Endothelial cell of umbilical vein (primary cell): ENCODE measurements around the gene PLEKHG3. TPM values are rescaled to one million over a fixed set of nuclear protein-coding genes. Genes with fewer than 3 reads are reported as not detected.

ENCODE experiments used
- BruUV-seq: library from RNA; stranded (reverse); fragments of 400-500 nt; replicated peaks from 2 replicates; lab custom pipeline; 2021; lab: Mats Ljungman, UMichigan
- CTCF ChIA-PET: fragments of 300-600, 350-600 bp; sonication (Branson Sonifier 250); formaldehyde crosslinking; loops from one replicate; lab custom pipeline; 2021; ENCODE audit warnings: antibody characterized with exemption, inconsistent platforms; lab: Charles Lee
- POLR2A ChIA-PET: fragments of 300-600, 350-600 bp; sonication (Branson Sonifier 250); formaldehyde crosslinking; loops from one replicate; lab custom pipeline; 2021; ENCODE audit warnings: antibody characterized with exemption, inconsistent platforms; lab: Charles Lee
- DNase-seq: peaks from one replicate; pipeline ENCODE4 v3.0.0-alpha.2; 2011; ENCODE audit warnings: low read depth, low spot score
- FAIRE-seq: peaks from 2 replicates; lab custom pipeline; 2011; peaks lifted over from hg19 to GRCh38; lab: Jason Lieb, UNC
- H2AFZ ChIP-seq: 2 replicates; pipeline ENCODE4 v1.6.0; 2012; ENCODE audit warnings: low read depth, low read length, control low read depth, inconsistent platforms
- H3K27ac ChIP-seq: 2 replicates; pipeline ENCODE4 v1.5.1; 2011; ENCODE audit warnings: low read depth, mild to moderate bottlenecking, control low read depth, low read length, moderate library complexity; ENCODE audit not compliant: insufficient read depth
- H3K27me3 ChIP-seq, 2 experiments: 2 replicates each; pipeline versions ENCODE4 v1.6.0 to v1.6.1; 2011; ENCODE audit warnings: low read length in 2 of 2, mixed read lengths in 1 of 2; ENCODE audit not compliant: control insufficient read depth in 2 of 2, insufficient read depth in 2 of 2
- H3K36me3 ChIP-seq, 2 experiments: 2 replicates in 1 of 2; 3 replicates in 1 of 2; pipeline ENCODE4 v1.5.1; 2011; ENCODE audit warnings: low read length in 2 of 2, mild to moderate bottlenecking in 1 of 2, moderate library complexity in 1 of 2; ENCODE audit not compliant: control insufficient read depth in 2 of 2, insufficient read depth in 2 of 2; ENCODE audit errors: extremely low read depth in 1 of 2
- H3K4me1 ChIP-seq: 3 replicates; pipeline ENCODE4 v1.5.1; 2011; ENCODE audit warnings: mild to moderate bottlenecking, low read length; ENCODE audit not compliant: control insufficient read depth, insufficient read depth; ENCODE audit errors: extremely low read depth
- H3K4me2 ChIP-seq: 2 replicates; pipeline ENCODE4 v1.6.1; 2011; ENCODE audit warnings: low read length, control low read depth, mixed read lengths; ENCODE audit not compliant: insufficient read depth
- H3K4me3 ChIP-seq, 3 experiments: fragments of 200-600 bp in 1 of 3; sonication (generic), shearing (Covaris generic) in 1 of 3; replicated peaks in 1 of 3; 2 replicates each; pipeline ENCODE4 v1.5.1; 2011 to 2016; ENCODE audit warnings: control low read depth in 3 of 3, low read length in 3 of 3, mild to moderate bottlenecking in 2 of 3, inconsistent platforms in 1 of 3, low read depth in 1 of 3, moderate library complexity in 1 of 3; ENCODE audit not compliant: insufficient read depth in 1 of 3
- H3K79me2 ChIP-seq: 2 replicates; pipeline ENCODE4 v1.6.0; 2012; ENCODE audit warnings: low read length, inconsistent platforms; ENCODE audit not compliant: control insufficient read depth, insufficient read depth
- H3K9ac ChIP-seq: replicated peaks from 2 replicates; pipeline ENCODE3; 2011; ENCODE audit warnings: low read length, control low read depth; ENCODE audit not compliant: insufficient read depth; ENCODE audit errors: extremely low read depth
- H3K9me1 ChIP-seq: replicated peaks from 3 replicates; pipeline ENCODE4 v1.6.0; 2011; ENCODE audit warnings: mild to moderate bottlenecking, low read length; ENCODE audit not compliant: control insufficient read depth, insufficient read depth; ENCODE audit errors: extremely low read depth
- H3K9me3 ChIP-seq: replicated peaks from 2 replicates; pipeline ENCODE4 v1.5.1; 2012; ENCODE audit warnings: low read length, inconsistent platforms; ENCODE audit not compliant: control insufficient read depth, insufficient read depth
- H4K20me1 ChIP-seq: replicated peaks from 2 replicates; pipeline ENCODE3; 2011; ENCODE audit warnings: mild to moderate bottlenecking, low read length; ENCODE audit not compliant: control insufficient read depth, insufficient read depth; ENCODE audit errors: extremely low read depth
- EZH2 ChIP-seq: IDR thresholded peaks from 2 replicates; pipeline ENCODE4 v1.6.1; 2012; ENCODE audit warnings: borderline replicate concordance, low read depth, mild to moderate bottlenecking, moderate library complexity, low read length, inconsistent platforms; ENCODE audit not compliant: severe bottlenecking
- FOS ChIP-seq: IDR thresholded peaks from 2 replicates; pipeline ENCODE4 v1.6.1; 2011; ENCODE audit warnings: mild to moderate bottlenecking, low read length, moderate library complexity, borderline replicate concordance; ENCODE audit not compliant: insufficient read depth
- GATA2 ChIP-seq: IDR thresholded peaks from 2 replicates; pipeline ENCODE4 v1.7.0; 2011; ENCODE audit warnings: low read depth, mild to moderate bottlenecking, moderate library complexity, mixed read lengths, low read length; ENCODE audit not compliant: insufficient read length, insufficient read depth
- JUN ChIP-seq: IDR thresholded peaks from 2 replicates; pipeline ENCODE4 v1.6.1; 2011; ENCODE audit warnings: borderline replicate concordance, low read depth; ENCODE audit not compliant: insufficient read length, insufficient read depth
- MYC ChIP-seq: IDR thresholded peaks from one replicate; pipeline ENCODE4 v1.6.1; 2011; ENCODE audit warnings: mild to moderate bottlenecking, low read depth, low read length
- POLR2A ChIP-seq: IDR thresholded peaks from 2 replicates; pipeline ENCODE4 v1.6.1; 2012; ENCODE audit warnings: low read depth, mild to moderate bottlenecking, control low read depth, low read length
- POLR2AphosphoS5 ChIP-seq: IDR thresholded peaks from 2 replicates; pipeline ENCODE4 v1.6.1; 2012; ENCODE audit warnings: low read depth, mild to moderate bottlenecking, control low read depth, low read length, moderate library complexity; ENCODE audit not compliant: insufficient read depth
- dilution Hi-C: fragments of 300-500 bp; cut with MboI; formaldehyde crosslinking; loops from one replicate; pipeline ENCODE4 v1.15.0; 2019; ENCODE audit warnings: low sequenced_read_pairs; ENCODE audit not compliant: extremely low pct_ligation_motif_present
- intact Hi-C: fragments of 100-400 bp; cut with micrococcal nuclease; formaldehyde crosslinking; loops from one replicate; pipeline ENCODE4 v1.10.0; 2022
- polyA plus RNA-seq, 4 experiments: library from polyadenylated mRNA; depleted of rRNA in 3 of 4; stranded (reverse) in 3 of 4; unstranded in 1 of 4; fragments of >200 nt; gene quantifications; 2 replicates each; pipeline versions ENCODE4 v1.2.1 to v1.2.3, GENCODE V29; 2011 to 2012; ENCODE audit warnings: missing spikeins in 1 of 4
- total RNA-seq: library from RNA; stranded (reverse); gene quantifications from 2 replicates; pipeline ENCODE4 v1.2.3, GENCODE V29; 2021
- TF ChIP-seq, protein P1 (sequence below): IDR thresholded peaks from 2 replicates; pipeline ENCODE4 v1.6.1; 2011; ENCODE audit not compliant: insufficient read depth, insufficient read length
- TF ChIP-seq, protein P2 (sequence below), 2 donors: IDR thresholded peaks; 1 replicate in 1 of 2; 2 replicates in 1 of 2; pipeline ENCODE4 v1.5.1; 2011; ENCODE audit warnings: low read length in 2 of 2, mild to moderate bottlenecking in 2 of 2, moderate library complexity in 2 of 2, control low read depth in 1 of 2, inconsistent platforms in 1 of 2, low read depth in 1 of 2; ENCODE audit not compliant: insufficient read depth in 1 of 2; ENCODE audit errors: extremely low read depth in 1 of 2

PLEKHG3 gene
- total and polyA plus RNA-seq, 2 donors (not counting 3 experiments of a cell fraction or from before 2014, with no cell fraction given): 6.6 to 8.0 TPM

DNA sequence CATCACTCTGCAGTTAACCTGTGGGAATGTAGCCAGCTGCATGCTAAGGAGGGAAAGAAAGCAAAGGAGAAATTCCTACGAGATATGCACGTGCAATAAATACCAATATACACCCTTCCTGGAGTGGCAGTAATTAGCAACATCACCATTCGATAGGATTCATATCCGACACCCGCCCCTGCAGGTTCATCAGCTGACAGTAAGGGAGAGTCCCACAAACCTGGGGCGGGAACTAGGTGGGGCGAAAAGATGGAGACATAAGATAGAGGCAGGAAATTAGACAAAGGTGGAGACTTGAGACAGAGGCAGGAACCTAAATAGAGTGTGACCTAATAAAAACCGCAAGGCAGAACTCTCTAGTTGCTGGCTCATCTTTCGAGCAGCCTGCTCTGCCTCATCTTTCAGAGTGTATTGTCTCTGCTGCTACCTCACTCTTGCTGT, 51.6 kb downstream of the PLEKHG3 start:
- intact Hi-C loops: no loop called here
- dilution Hi-C loops: no loop called here
- H3K27me3 ChIP-seq: peaks cover 0 to 2% of the 10 kb centered on the region in 2 experiments
- no TSS peak for BruUV-seq
- no peak overlapping the region for H3K27ac ChIP-seq
- FAIRE-seq: no peak
- H4K20me1 ChIP-seq: no peaks in the 10 kb centered on the region
- ChIA-PET CTCF (no interaction called here), POLR2A (no interaction called here)
- no peaks in the 10 kb centered on the region for H3K9me3 ChIP-seq
- no peaks in the 10 kb centered on the region for H3K4me1 ChIP-seq
- no peak for TF ChIP-seq EZH2
- TF ChIP-seq FOS: no peak
- TF ChIP-seq, protein P1, sequence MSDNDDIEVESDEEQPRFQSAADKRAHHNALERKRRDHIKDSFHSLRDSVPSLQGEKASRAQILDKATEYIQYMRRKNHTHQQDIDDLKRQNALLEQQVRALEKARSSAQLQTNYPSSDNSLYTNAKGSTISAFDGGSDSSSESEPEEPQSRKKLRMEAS: no peak
- no peak for TF ChIP-seq POLR2A
- TF ChIP-seq JUN: no peak
- TF ChIP-seq MYC: no peak
- TF ChIP-seq GATA2: no peak
- TF ChIP-seq, protein P2, sequence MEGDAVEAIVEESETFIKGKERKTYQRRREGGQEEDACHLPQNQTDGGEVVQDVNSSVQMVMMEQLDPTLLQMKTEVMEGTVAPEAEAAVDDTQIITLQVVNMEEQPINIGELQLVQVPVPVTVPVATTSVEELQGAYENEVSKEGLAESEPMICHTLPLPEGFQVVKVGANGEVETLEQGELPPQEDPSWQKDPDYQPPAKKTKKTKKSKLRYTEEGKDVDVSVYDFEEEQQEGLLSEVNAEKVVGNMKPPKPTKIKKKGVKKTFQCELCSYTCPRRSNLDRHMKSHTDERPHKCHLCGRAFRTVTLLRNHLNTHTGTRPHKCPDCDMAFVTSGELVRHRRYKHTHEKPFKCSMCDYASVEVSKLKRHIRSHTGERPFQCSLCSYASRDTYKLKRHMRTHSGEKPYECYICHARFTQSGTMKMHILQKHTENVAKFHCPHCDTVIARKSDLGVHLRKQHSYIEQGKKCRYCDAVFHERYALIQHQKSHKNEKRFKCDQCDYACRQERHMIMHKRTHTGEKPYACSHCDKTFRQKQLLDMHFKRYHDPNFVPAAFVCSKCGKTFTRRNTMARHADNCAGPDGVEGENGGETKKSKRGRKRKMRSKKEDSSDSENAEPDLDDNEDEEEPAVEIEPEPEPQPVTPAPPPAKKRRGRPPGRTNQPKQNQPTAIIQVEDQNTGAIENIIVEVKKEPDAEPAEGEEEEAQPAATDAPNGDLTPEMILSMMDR (IDR thresholded peaks at IDR 0.05; ENCODE audit: extremely low read depth in 1 of 2, insufficient read depth in 1 of 2, low read depth in 1 of 2, low read length in 2 of 2): no peak
- no peak for TF ChIP-seq POLR2AphosphoS5
- no peak overlapping the region for H3K9ac ChIP-seq
- no peak overlapping the region for H3K4me3 ChIP-seq
- H3K79me2 ChIP-seq: no peaks in the 10 kb centered on the region
- no peak overlapping the region for H3K4me2 ChIP-seq
- DNase-seq: no peak
- H3K9me1 ChIP-seq: no peaks in the 10 kb centered on the region
- no peaks in the 10 kb centered on the region for H3K36me3 ChIP-seq
- no peak overlapping the region for H2AFZ ChIP-seq
